SHP77 (cell line): ENCODE data around the gene MEGF10.
"Not testable (repeated sequence)": the region's sequence is repeated elsewhere in the genome, so short reads cannot be mapped to it uniquely, and the experiment has no call there.

Source experiments
- DNase-seq, 2 experiments: peaks; one replicate each; lab custom pipeline; 2025; lab: John Stamatoyannopoulos, UW

MEGF10 gene

DNA sequence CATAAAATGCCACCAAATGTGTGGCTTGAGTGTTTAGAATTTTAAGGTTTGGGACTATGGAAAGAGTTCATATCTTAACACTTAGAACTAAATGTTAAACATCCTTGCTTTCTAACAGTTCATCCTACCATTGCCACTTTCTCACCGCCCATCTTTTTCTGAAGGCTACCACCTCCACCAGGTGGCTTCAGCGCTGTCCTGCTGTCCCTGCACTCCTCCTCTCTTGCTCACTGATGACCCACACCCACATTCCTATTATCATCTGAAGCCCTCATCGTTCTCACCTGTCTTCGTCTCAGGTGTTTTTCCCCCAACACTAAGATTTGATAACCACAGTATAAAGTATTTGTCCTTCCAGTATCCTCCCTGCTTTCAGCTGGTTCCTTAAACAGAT lies 7.4 kb downstream of the MEGF10 start:
- DNase-seq: no peak

DNA sequence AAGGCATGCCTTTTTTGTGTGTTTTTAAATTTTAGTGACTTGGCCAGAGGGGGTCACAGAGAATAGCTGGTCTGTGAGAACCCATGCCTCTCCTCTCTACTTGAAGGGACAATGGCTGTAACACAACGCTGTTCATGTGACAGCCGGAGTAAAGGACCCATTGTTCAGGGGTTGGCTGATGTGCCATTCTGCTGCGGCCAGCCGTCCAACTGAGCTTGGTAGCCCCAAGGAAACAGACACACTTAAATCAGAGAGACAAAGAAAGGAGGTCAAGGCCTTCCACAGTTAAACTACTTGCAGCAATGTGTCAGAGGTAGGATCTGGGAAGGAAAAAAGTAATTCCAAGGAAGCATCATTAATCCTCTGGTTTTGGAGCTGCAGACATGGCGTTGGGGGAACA lies 8.1 kb downstream of the MEGF10 start:
- no peak for DNase-seq

DNA sequence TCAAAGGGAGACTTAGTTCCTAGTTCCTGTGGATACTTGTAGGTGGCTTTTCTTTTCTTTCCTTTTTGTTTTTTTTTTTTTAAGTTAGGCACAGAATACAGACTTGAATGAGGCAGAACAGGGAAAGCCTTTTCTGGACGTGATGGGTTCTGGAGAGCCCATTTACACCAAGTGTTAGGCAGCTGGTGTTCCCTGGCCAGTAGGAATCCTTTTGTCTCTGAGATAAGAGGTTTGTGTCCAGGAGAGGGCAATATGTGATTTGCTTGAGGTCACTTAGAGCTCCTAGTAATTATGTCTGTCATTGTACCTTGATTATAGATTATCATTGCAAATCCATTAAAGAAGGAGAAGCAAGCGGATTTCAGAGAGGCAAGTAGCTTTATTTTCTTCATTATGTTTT lies 9.1 kb downstream of the MEGF10 start:
- no peak for DNase-seq

DNA sequence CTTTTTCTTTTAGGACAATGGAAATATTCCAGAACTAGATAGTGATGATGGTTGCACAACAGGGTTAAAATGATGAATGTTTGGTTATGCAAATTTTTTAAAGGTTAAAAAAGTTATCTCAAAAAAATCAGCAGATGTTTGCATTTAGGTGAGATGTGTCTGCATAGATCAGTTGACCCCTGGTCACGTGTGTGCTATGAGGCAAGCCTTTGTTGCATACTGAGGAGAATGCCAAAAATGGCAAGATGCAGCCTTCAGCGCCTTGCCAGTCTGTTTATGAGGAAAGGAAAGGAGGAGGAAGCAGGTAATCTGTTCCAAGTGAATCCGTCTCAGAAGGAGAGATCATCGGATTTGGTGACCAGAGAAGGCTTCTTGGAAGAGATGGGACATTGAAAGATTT lies 11.9 kb downstream of the MEGF10 start:
- DNase-seq: no peak

DNA sequence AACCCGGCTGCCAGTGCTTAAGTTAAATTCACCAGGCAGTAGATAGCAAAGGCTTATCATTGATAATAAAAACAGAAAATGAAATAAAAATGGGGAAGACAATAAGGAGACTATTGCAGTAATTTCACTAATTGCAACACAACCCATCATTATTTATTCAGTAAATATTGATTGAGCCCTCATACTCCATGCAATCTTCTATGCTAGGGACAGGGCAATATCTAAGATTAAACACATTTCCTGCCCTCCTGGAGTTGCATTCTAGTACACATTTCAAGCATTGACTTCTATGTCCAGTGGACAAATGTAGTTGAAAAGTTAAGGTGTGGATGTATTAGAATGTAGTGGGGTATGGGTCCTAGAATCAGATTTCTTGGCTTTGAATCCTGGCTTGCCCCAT lies 12.8 kb downstream of the MEGF10 start:
- DNase-seq: no peak

DNA sequence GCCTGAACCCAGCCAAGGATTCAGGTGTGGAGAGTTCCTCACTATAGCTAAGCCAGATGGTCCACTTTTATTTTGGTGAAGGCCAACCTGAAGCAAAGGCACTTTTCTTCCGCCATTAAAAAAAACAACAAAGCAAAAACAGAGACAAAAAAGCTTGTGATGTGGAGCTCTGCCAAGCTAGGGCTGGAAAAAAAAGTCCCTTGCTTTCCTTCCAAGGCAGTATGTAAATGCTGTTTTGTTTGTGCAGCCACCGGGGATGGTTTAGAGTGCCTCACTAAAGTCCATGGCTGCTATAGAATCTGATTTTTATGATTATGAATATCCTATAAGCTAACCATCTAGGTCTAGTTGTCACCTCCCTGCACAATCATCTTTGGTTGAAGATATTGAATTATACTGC lies 14.9 kb downstream of the MEGF10 start:
- no peak for DNase-seq

DNA sequence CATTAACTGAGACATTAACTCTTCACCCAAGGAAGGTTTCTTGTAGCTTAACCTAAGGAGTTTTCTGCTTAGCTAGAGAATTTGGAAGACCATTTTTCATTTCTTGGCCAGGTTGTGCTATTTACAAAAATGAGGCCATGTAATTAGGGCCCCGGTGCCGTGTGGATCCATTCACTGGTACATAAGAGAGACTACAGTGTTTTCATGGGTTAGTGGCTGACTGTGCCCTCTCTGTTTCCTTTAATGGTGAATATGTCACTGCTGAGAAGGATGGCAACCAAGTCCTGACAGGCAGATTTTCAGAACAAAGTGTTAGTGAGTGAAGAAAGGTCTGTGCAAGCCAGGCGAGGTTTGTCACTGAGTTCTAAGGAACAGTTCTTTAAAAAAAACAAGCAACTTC lies 15.4 kb downstream of the MEGF10 start:
- DNase-seq: no peak

DNA sequence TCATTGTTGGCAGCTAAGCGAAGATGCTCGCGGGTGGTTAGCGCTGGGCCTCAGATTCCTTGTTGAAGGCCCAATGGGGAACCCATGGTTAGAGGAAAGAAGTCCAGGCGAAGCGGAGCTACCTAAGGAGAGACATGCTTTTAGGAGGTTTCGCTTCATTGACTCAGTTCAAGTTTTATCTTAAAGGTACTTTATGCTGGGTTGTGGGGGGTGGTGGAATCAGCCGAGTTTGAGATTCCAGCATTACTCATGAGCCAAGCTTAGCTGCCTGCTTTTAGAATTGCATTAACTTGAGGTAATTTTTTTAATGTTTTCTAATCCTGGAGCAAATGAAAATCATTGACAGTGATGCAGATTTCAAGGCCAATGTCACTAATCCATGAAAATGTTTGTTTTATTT lies 16.1 kb downstream of the MEGF10 start:
- DNase-seq: no peak

DNA sequence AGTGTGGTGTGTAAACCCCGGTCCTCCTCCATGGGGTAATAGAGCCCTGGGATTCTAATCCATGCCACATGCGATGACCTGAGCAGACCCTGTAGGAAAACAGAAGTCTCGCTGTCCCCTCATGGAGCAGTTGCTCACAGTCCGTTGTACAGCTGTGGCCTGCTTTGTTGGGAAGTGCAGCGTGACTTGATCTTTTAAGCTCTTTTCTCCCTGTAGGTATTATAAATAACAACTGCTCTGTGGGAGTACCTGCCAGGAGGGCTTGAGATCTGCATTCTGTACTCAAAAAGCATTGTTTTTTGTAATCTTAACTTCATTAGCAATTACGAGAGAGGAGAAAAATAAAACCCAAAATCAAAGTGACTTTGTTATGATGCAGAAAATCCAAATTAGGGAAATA lies 17.3 kb downstream of the MEGF10 start:
- no peak for DNase-seq

DNA sequence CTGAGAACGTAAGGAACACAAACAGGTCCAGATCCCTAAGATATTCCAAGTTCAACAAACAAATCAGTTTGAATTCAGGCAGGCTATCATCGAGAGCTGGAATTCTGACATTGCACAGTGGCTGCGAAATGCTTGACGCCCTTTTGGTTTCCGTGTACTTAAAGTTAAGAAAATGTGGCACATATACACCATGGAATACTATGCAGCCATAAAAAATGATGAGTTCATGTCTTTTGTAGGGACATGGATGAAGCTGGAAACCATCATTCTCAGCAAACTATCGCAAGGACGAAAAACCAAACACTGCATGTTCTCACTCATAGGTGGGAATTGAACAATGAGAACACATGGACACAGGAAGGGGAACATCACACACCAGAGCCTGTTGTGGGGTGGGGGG lies 17.7 kb downstream of the MEGF10 start:
- not testable (repeated sequence) for DNase-seq

DNA sequence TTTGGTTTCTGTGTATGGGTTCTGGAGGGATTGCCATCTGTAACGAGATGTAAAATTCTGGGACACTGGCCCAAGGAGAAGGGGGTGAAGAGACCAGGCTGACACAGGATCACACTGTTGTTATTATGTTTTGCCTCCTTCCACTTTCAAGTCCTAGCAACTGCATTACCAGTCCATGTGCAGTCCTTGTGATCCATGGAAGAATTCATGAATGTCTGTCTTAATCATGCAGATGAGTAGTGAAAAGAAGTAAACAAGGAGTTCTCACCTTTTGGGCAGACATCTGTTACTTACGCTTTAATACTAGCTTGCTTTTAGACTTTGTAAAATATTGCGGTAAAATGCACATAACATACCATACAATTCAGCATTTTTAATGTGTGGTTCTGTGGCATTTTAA lies 18.3 kb downstream of the MEGF10 start:
- DNase-seq: no peak

DNA sequence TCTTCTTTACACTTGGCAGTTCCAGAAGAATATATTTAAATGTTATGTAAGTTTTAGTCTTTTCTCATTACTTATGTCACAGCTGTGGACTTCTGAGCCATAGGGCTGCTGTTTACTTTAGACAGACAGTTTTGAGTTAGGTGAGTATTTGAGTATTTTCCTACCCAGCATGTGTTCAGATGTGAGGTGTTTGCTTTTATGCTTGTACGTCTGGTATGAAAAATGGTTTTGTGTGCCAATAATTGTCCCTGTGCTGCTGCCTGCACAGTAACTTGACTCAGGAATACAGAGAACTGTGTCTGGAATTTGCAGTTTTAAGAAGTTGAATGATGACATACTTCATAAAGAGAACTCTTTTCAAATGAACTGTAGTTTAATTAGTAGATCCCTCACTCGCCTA lies 20.8 kb downstream of the MEGF10 start:
- peak in 1 of 2 experiments; percentile 38 for DNase-seq

DNA sequence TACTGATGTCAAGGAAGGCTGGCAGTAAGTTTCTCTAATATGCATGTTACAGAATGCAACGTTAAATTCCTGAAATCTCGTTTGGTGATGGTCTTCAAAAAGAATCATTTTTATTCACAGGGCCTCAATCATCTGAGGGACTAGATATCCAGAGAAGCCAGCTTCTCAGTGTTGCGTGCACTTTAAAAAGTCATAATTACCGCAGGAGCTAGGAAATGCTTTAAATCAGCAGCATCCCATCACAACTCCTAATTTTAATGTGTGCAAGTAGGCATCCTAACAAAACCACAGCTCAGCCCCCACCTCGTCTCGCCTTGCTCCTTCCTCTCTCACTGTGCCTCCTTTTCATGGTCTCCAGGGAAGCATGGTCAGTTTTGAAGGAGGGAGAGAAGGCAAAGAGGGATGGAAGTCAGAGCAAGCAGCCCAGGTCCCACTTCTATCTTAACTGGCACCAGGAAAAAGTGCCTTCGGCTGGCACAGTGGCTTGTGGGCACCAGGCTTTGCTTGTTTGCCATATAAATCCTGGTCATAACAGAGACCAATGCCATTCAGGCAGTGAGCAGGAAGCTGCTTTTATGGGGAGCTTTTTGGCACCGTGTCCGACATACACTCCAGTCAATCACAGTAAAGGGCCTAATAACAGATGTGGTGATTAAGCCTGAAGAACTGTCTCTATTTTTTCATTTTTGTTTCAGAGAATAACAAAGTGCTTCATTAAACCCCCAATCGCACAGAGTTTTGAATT lies 21.4 kb downstream of the MEGF10 start:
- DNase-seq: no peak

DNA sequence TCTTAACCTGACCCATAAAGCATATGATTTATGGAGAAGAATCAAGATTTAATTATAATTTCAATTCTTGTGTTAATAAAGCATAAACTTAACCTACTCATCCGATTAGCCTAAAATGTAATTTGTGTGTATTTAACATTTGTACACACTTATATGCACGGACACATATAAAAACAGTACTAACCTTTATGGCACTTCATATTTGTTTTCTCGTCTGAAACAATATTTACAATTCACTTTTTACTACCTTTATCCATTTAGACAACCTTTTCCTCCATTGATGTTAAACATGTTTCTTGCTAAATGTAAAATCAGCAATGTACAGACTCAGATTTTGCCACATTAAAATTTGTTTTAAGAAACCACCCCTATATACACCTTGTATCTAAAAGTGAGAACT lies 22.8 kb downstream of the MEGF10 start:
- no peak for DNase-seq

DNA sequence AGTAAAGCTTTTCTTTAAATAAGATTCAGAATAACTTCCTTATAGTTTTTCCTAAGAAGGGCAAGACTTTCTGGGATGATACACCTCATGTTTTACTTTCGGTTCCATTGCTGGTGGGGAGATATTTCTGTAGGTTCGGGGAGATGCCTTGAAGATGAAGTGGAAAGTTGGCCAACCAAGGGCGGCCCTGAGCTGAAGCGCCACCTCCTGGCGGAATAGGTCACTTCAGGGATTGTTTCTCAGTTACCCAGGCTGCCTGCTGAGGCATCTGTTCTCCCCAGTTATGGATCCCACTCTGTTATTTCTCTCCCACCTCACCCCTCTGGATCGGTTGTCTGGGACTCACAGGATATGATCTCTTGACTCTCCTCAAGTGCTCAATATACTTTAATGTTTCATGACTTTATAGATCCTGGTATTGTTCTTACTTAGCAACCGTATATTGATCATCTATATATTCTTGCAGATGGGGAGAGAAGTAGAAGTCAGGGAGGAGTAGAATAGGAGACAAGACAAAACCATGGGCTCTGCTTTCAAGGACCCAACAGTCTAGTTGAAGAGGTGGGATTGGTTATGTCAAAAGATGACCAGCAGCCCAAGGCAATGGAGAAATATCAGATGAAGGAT lies 23.4 kb downstream of the MEGF10 start:
- peak; percentile 37 to 60 for DNase-seq

DNA sequence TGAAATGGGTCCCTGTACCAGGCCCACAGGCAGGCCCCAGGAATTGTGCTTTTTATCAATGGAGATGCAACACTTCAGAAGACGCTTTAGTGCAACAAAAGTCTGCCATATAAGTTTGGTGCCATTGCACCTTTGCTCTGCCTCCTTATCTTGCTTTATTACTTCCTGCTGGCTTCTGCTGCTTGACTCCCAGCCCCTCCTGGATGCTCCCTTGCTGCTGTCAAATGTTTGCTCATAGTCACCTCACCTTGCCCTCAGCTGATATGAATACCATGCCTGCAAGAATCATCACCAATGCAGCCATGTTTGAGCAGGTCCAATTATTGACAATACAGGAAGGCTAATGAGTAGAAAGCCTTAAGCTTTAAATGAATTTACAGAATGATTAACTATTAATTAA lies 25.4 kb downstream of the MEGF10 start:
- DNase-seq: no peak

DNA sequence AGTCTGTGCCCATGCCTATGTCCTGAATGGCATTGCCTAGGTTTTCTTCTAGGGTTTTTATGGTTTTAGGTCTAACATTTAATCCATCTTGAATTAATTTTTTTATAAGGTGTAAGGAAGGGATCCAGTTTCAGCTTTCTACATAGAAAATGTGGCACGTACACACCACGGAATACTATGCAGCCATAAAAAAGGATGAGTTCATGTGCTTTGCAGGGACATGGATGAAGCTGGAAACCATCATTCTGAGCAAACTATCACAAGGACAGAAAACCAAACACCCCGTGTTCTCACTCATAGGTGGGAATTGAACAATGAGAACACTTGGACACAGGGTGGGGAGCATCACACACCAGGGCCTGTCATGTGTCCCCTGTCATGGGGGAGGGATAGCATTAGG lies 26.8 kb downstream of the MEGF10 start:
- DNase-seq: not testable (repeated sequence)

DNA sequence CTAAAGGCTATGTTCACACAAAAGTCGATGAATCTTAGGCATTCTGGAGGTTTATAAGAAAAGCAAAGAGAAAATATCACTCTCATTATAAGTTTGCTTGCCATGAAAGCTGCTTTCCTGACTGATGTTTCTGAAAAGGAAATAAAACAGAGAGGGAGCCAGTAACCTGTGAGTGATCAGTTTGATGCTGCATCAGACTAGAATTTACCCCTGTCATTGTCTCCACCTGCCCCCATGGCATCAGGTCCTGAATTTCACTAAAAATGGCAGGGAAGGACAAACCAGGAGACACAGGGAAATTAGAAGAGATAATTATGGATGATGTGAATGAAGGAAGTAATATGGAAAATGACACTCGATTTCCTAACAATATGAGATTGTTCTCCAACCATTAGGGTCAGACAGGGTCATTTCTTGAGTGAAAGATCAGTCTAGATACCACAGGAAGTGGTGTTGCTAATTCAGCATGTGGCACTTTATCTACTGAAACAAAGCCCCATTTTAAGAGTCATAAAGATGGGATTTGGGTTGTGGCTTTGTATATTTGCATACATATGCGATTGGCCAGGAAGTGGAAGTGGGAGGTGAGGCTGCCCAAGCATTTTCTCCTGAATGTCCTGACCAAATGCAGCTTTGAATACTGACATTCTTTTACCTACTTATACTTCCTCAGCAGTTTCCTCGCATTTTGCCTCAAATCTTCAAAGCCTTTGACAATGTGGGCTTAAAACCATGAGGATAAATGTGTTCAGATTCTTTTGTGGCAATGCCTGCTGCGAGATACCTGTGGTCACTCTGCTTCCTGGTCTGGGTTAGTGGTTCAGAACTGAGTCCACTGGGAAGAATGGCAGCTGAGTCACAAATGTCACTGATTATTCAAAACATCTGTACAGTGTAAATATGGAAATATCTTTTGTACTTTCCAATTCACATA lies 29.7 kb downstream of the MEGF10 start:
- no peak for DNase-seq

DNA sequence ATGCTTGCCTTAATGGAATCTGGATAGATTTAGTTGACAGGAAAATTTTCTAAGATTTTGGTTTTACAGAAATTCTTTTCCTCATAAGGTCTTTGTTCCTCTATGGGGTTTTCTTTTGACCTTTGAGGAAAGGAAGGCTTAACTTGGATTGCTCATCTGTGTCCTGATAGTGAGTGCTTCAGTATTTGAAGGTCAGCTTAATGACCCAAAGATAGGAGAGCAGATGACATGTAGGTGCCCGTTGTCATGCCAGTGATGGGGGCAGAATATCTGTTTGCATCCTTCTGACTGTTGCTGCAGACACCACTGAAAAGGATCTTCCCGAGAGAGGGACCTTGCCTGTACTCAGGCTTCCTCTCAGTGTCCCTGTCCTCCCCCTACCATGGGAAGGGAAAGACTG lies 30.9 kb downstream of the MEGF10 start:
- no peak for DNase-seq

DNA sequence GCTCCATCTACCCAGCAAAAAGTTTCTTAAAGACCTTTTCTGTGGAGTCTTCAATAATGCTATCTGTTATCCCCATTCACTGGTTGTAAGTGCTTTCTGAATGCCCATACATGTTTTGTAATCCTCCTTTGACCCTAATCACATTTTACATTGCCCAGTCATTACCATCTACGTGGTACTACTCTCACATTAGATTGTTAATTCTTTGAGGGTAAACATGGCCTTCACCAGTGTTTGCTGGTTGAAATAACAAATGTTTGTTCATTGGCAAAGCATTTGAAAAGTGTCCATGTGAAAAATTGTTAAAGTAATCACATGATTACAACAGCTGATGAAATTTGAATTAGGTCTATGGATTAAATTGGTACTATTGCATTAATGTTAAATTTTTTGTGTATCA lies 31.8 kb downstream of the MEGF10 start:
- DNase-seq: no peak

DNA sequence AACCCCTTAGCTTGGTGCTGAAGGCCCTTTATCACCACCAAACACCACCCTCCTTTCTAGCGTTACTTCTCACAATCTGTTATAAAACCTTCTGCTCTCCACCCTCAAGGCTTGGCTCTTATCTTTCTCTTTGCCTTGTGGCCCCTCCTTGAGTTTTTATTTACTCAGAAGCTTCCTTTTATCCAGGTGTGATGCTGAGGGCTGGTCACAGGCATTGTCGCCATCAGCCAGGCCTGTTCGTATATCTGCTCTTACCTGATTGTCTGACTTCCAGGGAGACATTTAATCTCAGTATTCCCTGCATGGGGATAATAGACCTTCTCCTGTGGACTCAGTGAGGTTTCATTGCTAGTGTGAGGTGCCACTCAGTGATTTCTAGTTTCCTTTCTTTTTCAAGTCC lies 34.2 kb downstream of the MEGF10 start:
- DNase-seq: no peak

DNA sequence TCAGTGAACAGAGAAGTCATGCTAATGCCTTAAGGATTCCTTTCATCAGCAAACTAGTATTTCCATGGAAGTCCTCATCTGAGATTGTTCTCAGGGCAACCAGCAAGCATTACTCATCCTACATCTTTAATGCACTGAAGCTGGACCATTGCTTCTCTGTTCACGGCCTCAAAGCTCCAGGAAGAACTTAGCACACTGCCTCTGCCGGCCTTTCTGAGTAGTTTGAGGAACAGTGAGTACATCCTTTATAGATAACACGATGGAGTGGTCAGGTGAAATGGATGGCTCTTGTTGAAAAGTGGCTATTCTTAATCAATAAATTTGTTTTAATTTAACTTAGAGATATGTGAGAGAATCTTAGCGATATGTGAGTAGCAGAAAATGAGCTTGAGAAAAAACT lies 35.8 kb downstream of the MEGF10 start:
- no peak for DNase-seq
